Activated CD4-positive, alpha-beta T cell treated with anti-CD3 and anti-CD28 coated beads for 48 hours (primary cell): ENCODE results near the gene FAM118A.
"Not testable (repeated sequence)": the region's sequence is repeated elsewhere in the genome, so short reads cannot be mapped to it uniquely, and the experiment has no call there.

Experiments
- DNase-seq: peaks from one replicate; pipeline ENCODE4 v3.0.0-alpha.2; 2020

The FAM118A gene

GRCh38 chr22:45309422-45310227 lies at the start of gene FAM118A:
Gene FAM118A, plus strand, starts transcription at chr22:45309934. Its CDS starts 12,446 bp downstream, at chr22:45322380.
- peak; percentile 96 for DNase-seq

GRCh38 chr22:45260395-45260759 lies 49.4 kb upstream of the FAM118A start:
- not testable (repeated sequence) for DNase-seq

- no peak for DNase-seq
These were observed 48.2 kb upstream of the FAM118A start for GRCh38 chr22:45261407-45262088.

- no peak for DNase-seq
These were observed 47.4 kb upstream of the FAM118A start for GRCh38 chr22:45262195-45262930.

- DNase-seq: no peak
These were observed 46.7 kb upstream of the FAM118A start for GRCh38 chr22:45262931-45263462.

GRCh38 chr22:45263463-45264269 lies 46.1 kb upstream of the FAM118A start:
- no peak for DNase-seq

GRCh38 chr22:45265535-45265934 lies 44.2 kb upstream of the FAM118A start:
- no peak for DNase-seq

- DNase-seq: no peak
These were observed 41.4 kb upstream of the FAM118A start for GRCh38 chr22:45268167-45268957.

- peak; percentile 86 for DNase-seq
These were observed 40.5 kb upstream of the FAM118A start for GRCh38 chr22:45268958-45269844.

GRCh38 chr22:45270095-45271020 lies 39.4 kb upstream of the FAM118A start:
- no peak for DNase-seq

GRCh38 chr22:45271667-45272201 lies 38.0 kb upstream of the FAM118A start:
- DNase-seq: no peak

- no peak for DNase-seq
These were observed 37.2 kb upstream of the FAM118A start for GRCh38 chr22:45272498-45272897.

GRCh38 chr22:45273452-45274075 lies 36.2 kb upstream of the FAM118A start:
- DNase-seq: no peak

- no peak for DNase-seq
These were observed 33.1 kb upstream of the FAM118A start for GRCh38 chr22:45276507-45277105.

- not testable (repeated sequence) for DNase-seq
These were observed 32.0 kb upstream of the FAM118A start for GRCh38 chr22:45277720-45278119.

- no peak for DNase-seq
These were observed 31.6 kb upstream of the FAM118A start for GRCh38 chr22:45278125-45278524.

GRCh38 chr22:45280587-45280980 lies 29.1 kb upstream of the FAM118A start:
- DNase-seq: no peak

- DNase-seq: no peak
These were observed 28.7 kb upstream of the FAM118A start for GRCh38 chr22:45281010-45281409.
